AG09309 (cell line): Measurements from ENCODE around the gene ADARB1.

Experiments
- DNase-seq: peaks from one replicate; pipeline ENCODE4 v3.0.0-alpha.2; 2010; ENCODE audit warnings: low read depth
- H3K4me3 ChIP-seq: 2 replicates; pipeline ENCODE4 v1.5.1; 2011; ENCODE audit warnings: mild to moderate bottlenecking, low read depth, low read length, moderate library complexity; ENCODE audit not compliant: control insufficient read depth
- CTCF ChIP-seq: IDR thresholded peaks from 2 replicates; pipeline ENCODE4 v1.5.1; 2011; ENCODE audit warnings: mild to moderate bottlenecking, low read depth, low read length, inconsistent platforms; ENCODE audit not compliant: insufficient read depth, control insufficient read depth; ENCODE audit errors: missing control alignments

The ADARB1 gene

GRCh38 chr21:45220714-45221490 is 146.5 kb downstream of the ADARB1 start:
- TF ChIP-seq CTCF: no peak
- no peak for DNase-seq
- H3K4me3 ChIP-seq: no peak overlapping the region

GRCh38 chr21:45222001-45222400 is 147.6 kb downstream of the ADARB1 start:
- TF ChIP-seq CTCF: no peak
- no peak for DNase-seq
- H3K4me3 ChIP-seq: no peak overlapping the region

- no peak for TF ChIP-seq CTCF
- DNase-seq: no peak
- no peak overlapping the region for H3K4me3 ChIP-seq
These were observed 149.1 kb downstream of the ADARB1 start for GRCh38 chr21:45223236-45224185.

GRCh38 chr21:45224189-45224938 is 150.0 kb downstream of the ADARB1 start:
- TF ChIP-seq CTCF: no peak
- DNase-seq: no peak
- H3K4me3 ChIP-seq: no peak overlapping the region

GRCh38 chr21:45225041-45225740 is 150.8 kb downstream of the ADARB1 start:
- H3K4me3 ChIP-seq: no peak overlapping the region
- no peak for TF ChIP-seq CTCF

More at GRCh38 chr21:45225041-45225740, 150.8 kb downstream of the ADARB1 start:
- no peak for DNase-seq
